Measurements from ENCODE around the gene AUH.

DNA sequence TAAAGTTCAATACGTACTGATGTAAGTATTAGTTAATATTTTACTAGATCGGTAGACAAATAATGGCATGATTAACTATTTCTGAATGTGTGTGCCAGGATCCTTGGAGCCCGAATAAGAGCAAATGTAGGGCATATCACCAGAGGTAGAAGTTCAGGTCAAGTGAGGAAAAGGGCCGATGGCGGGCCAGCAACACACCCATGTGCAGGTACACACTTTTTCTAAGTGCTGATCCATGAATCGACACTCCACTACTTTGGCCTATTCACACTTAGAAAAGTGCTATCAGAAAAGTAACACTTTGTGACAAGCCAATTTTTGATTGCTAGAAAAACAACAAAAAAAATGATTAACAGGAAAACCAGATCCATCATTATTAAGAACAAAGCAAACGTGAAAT, 150.3 kb downstream of the AUH start:
- TF ChIP-seq, protein P1, sequence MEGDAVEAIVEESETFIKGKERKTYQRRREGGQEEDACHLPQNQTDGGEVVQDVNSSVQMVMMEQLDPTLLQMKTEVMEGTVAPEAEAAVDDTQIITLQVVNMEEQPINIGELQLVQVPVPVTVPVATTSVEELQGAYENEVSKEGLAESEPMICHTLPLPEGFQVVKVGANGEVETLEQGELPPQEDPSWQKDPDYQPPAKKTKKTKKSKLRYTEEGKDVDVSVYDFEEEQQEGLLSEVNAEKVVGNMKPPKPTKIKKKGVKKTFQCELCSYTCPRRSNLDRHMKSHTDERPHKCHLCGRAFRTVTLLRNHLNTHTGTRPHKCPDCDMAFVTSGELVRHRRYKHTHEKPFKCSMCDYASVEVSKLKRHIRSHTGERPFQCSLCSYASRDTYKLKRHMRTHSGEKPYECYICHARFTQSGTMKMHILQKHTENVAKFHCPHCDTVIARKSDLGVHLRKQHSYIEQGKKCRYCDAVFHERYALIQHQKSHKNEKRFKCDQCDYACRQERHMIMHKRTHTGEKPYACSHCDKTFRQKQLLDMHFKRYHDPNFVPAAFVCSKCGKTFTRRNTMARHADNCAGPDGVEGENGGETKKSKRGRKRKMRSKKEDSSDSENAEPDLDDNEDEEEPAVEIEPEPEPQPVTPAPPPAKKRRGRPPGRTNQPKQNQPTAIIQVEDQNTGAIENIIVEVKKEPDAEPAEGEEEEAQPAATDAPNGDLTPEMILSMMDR (conservative IDR thresholded peaks at IDR 0.05 in 1 of 2, IDR thresholded peaks at IDR 0.05 in 1 of 2; ENCODE audit: low read depth in 1 of 2, low read length in 2 of 2) = no peak
- TF ChIP-seq EZH2 (IDR thresholded peaks at IDR 0.05; ENCODE audit: low read length, missing control alignments) = no peak

Data from fibroblast of lung (primary cell).